ENCODE measurements around the gene F10.

- no peak for TF ChIP-seq CTCF (conservative IDR thresholded peaks at IDR 0.05; ENCODE audit: low read depth in 2 of 2)
- TF ChIP-seq POLR2AphosphoS5 (IDR thresholded peaks at IDR 0.05; ENCODE audit: low read depth): no peak
These were observed 31.8 kb upstream of the F10 start for GRCh38 chr13:113090806-113091205.

Data from GM23338 (cell line).